ENCODE results near the gene CLEC4F.

The CLEC4F gene

GRCh38 chr2:70820499-70820898 is at the start of gene CLEC4F:
CLEC4F (minus strand) TSS chr2:70820599; CDS start chr2:70820523, 76 bp downstream.
- no peak for DNase-seq

- no peak for DNase-seq
Measured at GRCh38 chr2:70868970-70869369, 48.6 kb upstream of the CLEC4F start.

GRCh38 chr2:70861777-70862625 is 41.6 kb upstream of the CLEC4F start:
- peak; percentile 64 for DNase-seq

- DNase-seq, result no peak
Measured at GRCh38 chr2:70855667-70856066, 35.3 kb upstream of the CLEC4F start.

- DNase-seq, result no peak
Measured at GRCh38 chr2:70854411-70854810, 34.0 kb upstream of the CLEC4F start.

- DNase-seq, result no peak
Measured at GRCh38 chr2:70852824-70853223, 32.4 kb upstream of the CLEC4F start.

GRCh38 chr2:70851704-70852103 is 31.3 kb upstream of the CLEC4F start:
- peak; percentile 27 for DNase-seq

- no peak for DNase-seq
Measured at GRCh38 chr2:70850925-70851324, 30.5 kb upstream of the CLEC4F start.

GRCh38 chr2:70842401-70842800 is 22.0 kb upstream of the CLEC4F start:
- DNase-seq, result no peak

- DNase-seq, result no peak
Measured at GRCh38 chr2:70837980-70838925, 17.9 kb upstream of the CLEC4F start.

GRCh38 chr2:70835643-70836042 is 15.2 kb upstream of the CLEC4F start, which contains the start of gene CD207:
CD207 (minus strand) TSS chr2:70835816; CDS start chr2:70835776, 40 bp downstream.
- no peak for DNase-seq

- DNase-seq, result no peak
Measured at GRCh38 chr2:70834881-70835280, 14.5 kb upstream of the CLEC4F start.

- DNase-seq, result no peak
Measured at GRCh38 chr2:70834106-70834505, 13.7 kb upstream of the CLEC4F start.

GRCh38 chr2:70833246-70833645 is 12.8 kb upstream of the CLEC4F start:
- DNase-seq, result no peak

GRCh38 chr2:70832386-70832785 is 12.0 kb upstream of the CLEC4F start:
- no peak for DNase-seq

GRCh38 chr2:70831861-70832260 is 11.5 kb upstream of the CLEC4F start:
- no peak for DNase-seq

- no peak for DNase-seq
Measured at GRCh38 chr2:70830366-70830765, 10.0 kb upstream of the CLEC4F start.

GRCh38 chr2:70829916-70830315 is 9.5 kb upstream of the CLEC4F start:
- DNase-seq, result no peak

- no peak for DNase-seq
Measured at GRCh38 chr2:70828914-70829824, 8.8 kb upstream of the CLEC4F start.

- no peak for DNase-seq
Measured at GRCh38 chr2:70828115-70828514, 7.7 kb upstream of the CLEC4F start.

- DNase-seq, result no peak
Measured at GRCh38 chr2:70827388-70827787, 7.0 kb upstream of the CLEC4F start.

GRCh38 chr2:70826696-70827350 is 6.4 kb upstream of the CLEC4F start:
- DNase-seq, result no peak
